GM12878 (cell line): ENCODE data around the gene TM7SF2. TPM values are rescaled to one million over a fixed set of nuclear protein-coding genes. Genes with fewer than 3 reads are reported as not detected.
A peak's percentile ranks its signal among the peaks of the same experiment; 100 is the strongest.

Experiments used
- ATAC-seq: fragments of 200-7000 bp; cut with Tn5 transposase; 3 replicates; pipeline ENCODE4 v1.9.1; 2020; ENCODE audit warnings: mild to moderate bottlenecking, moderate library complexity
- BruUV-seq: library from RNA; stranded (reverse); fragments of 400-500 nt; replicated peaks from 2 replicates; lab custom pipeline; 2021; lab: Mats Ljungman, UMichigan
- CTCF ChIA-PET: fragments of 300-600 bp; sonication (Branson Sonifier 250); formaldehyde crosslinking; extraction: SDS; loops from one replicate; lab custom pipeline; 2021; ENCODE audit warnings: inconsistent platforms; lab: Yijun Ruan, JAX
- POLR2A ChIA-PET: fragments of 350-600 bp; formaldehyde crosslinking; extraction: SDS; loops from one replicate; lab custom pipeline; 2021; ENCODE audit warnings: inconsistent platforms; lab: Charles Lee
- RAD21 ChIA-PET: fragments of 300-600 bp; sonication (Branson Sonifier 250); formaldehyde crosslinking; loops from one replicate; lab custom pipeline; 2023; ENCODE audit warnings: antibody characterized with exemption; ENCODE audit not compliant: unreplicated experiment; lab: Charles Lee
- SMC1A ChIA-PET: fragments of 300-600 bp; sonication (Branson Sonifier 250); formaldehyde crosslinking; loops from one replicate; lab custom pipeline; 2023; ENCODE audit not compliant: unreplicated experiment, uncharacterized antibody; lab: Charles Lee
- DNase-seq: peaks from one replicate; pipeline ENCODE4 v3.0.0-alpha.2; 2011; ENCODE audit warnings: low read depth, low spot score
- FAIRE-seq: peaks from 3 replicates; lab custom pipeline; 2011; peaks lifted over from hg19 to GRCh38; lab: Jason Lieb, UNC
- H2AFZ ChIP-seq: 2 replicates; pipeline ENCODE4 v1.6.0; 2011; ENCODE audit warnings: low read depth, low read length, control low read depth; ENCODE audit not compliant: control insufficient read depth
- H3K27ac ChIP-seq: 2 replicates; pipeline ENCODE4 v1.5.1; 2011; ENCODE audit warnings: control low read depth; ENCODE audit not compliant: control insufficient read depth, insufficient read depth
- H3K27me3 ChIP-seq, 2 experiments: replicated peaks in 1 of 2; 2 replicates each; pipeline versions ENCODE4 v1.6.0 to v1.6.1; 2011; ENCODE audit warnings: low read length in 1 of 2; ENCODE audit not compliant: control insufficient read depth in 2 of 2, insufficient read depth in 2 of 2
- H3K36me3 ChIP-seq, 2 experiments: 2 replicates each; pipeline ENCODE4 v1.5.1; 2011; ENCODE audit warnings: low read length in 1 of 2; ENCODE audit not compliant: control insufficient read depth in 2 of 2, insufficient read depth in 2 of 2
- H3K4me1 ChIP-seq: 2 replicates; pipeline ENCODE4 v1.6.1; 2011; ENCODE audit warnings: mild to moderate bottlenecking, low read length, moderate library complexity, mixed read lengths; ENCODE audit not compliant: control insufficient read depth, insufficient read depth
- H3K4me2 ChIP-seq: 2 replicates; pipeline ENCODE4 v1.6.0; 2011; ENCODE audit warnings: control low read depth; ENCODE audit not compliant: control insufficient read depth, insufficient read depth
- H3K4me3 ChIP-seq: fragments of 200-600 bp; sonication (generic); 2 replicates; pipeline ENCODE4 v1.5.1; 2016
- H3K79me2 ChIP-seq: 2 replicates; pipeline ENCODE4 v1.6.0; 2011; ENCODE audit warnings: low read length; ENCODE audit not compliant: control insufficient read depth, insufficient read depth
- H3K9ac ChIP-seq: 2 replicates; pipeline ENCODE4 v1.8.0; 2011; ENCODE audit warnings: low read length, control low read depth, mixed read lengths; ENCODE audit not compliant: control insufficient read depth, insufficient read depth
- H3K9me3 ChIP-seq: replicated peaks from 3 replicates; pipeline ENCODE4 v1.5.1; 2011; ENCODE audit warnings: mild to moderate bottlenecking, low read length; ENCODE audit not compliant: control insufficient read depth, insufficient read depth
- H4K20me1 ChIP-seq: 2 replicates; pipeline ENCODE4 v1.6.0; 2011; ENCODE audit not compliant: control insufficient read depth, insufficient read depth
- BACH1 ChIP-seq: fragments of 450-650 bp; IDR thresholded peaks from 2 replicates; pipeline ENCODE4 v1.6.1; 2017; ENCODE audit warnings: mild to moderate bottlenecking, borderline replicate concordance
- BCL11A ChIP-seq: IDR thresholded peaks from 2 replicates; pipeline ENCODE4 v1.6.1; 2011; ENCODE audit warnings: low read depth, low read length
- HCFC1 ChIP-seq: fragments of 150-350 bp; IDR thresholded peaks from 2 replicates; pipeline ENCODE4 v1.6.1; 2014; ENCODE audit warnings: low read length
- MTA2 ChIP-seq: fragments of 450-650 bp; IDR thresholded peaks from 2 replicates; pipeline ENCODE4 v1.6.1; 2016; ENCODE audit warnings: low read depth, mild to moderate bottlenecking, moderate library complexity
- NR2F1 ChIP-seq: fragments of 450-650 bp; conservative IDR thresholded peaks from 2 replicates; pipeline ENCODE4 v1.6.1; 2017; ENCODE audit warnings: mild to moderate bottlenecking
- NRF1 ChIP-seq: conservative IDR thresholded peaks from 2 replicates; pipeline ENCODE4 v1.6.1; 2011; ENCODE audit warnings: mild to moderate bottlenecking, low read depth, low read length, improper control_type of control experiment
- SUZ12 ChIP-seq: fragments of 200-600 bp; sonication (generic); IDR thresholded peaks from one replicate; pipeline ENCODE4 v1.6.1; 2018; ENCODE audit warnings: antibody characterized with exemption, mild to moderate bottlenecking; ENCODE audit not compliant: unreplicated experiment
- ZBED1 ChIP-seq: IDR thresholded peaks from 2 replicates; pipeline ENCODE4 v1.6.1; 2016; ENCODE audit warnings: borderline replicate concordance
- WGBS: methylation state at CpG from one replicate; pipeline ENCODE4 v1.1.6; 2016; ENCODE audit warnings: low lambda C conversion rate; ENCODE audit not compliant: insufficient replicate concordance, insufficient coverage; ENCODE audit errors: missing lambda C conversion rate; 5-methylcytosine and 5-hydroxymethylcytosine counted together
- in situ Hi-C: fragments of 300-500 bp; cut with MboI; formaldehyde crosslinking; loops from 9 replicates; pipeline ENCODE4 v1.14.3; 2018; ENCODE audit warnings: mixed read lengths
- intact Hi-C: fragments of 100-400 bp; cut with micrococcal nuclease; formaldehyde crosslinking; loops from one replicate; pipeline ENCODE4 v1.14.2; 2022; ENCODE audit not compliant: unreplicated experiment
- polyA plus RNA-seq, 11 experiments: library from polyadenylated mRNA; depleted of rRNA in 4 of 11; unstranded in 6 of 11; stranded (reverse) in 5 of 11; fragments of >200 nt; fragmentation: Nextera tagmentation in 4 of 11; fragmentation: Illumina TruSeq in 1 of 11; extraction: Ambion mirVana in 4 of 11; extraction: Trizol in 1 of 11; gene quantifications; 1 replicate in 1 of 11; 2 replicates in 10 of 11; pipeline versions ENCODE4 v1.2.1 to v1.2.3, GENCODE V29; 2011 to 2016; ENCODE audit warnings: inconsistent platforms in 2 of 11, missing spikeins in 2 of 11, low read depth in 1 of 11
- total RNA-seq, 4 experiments: library from RNA; depleted of rRNA in 3 of 4; stranded (reverse); fragments of >200 nt in 3 of 4; fragmentation: Illumina TruSeq in 1 of 4; extraction: Trizol in 1 of 4; gene quantifications; 2 replicates each; pipeline versions ENCODE4 v1.2.1 to v1.2.3, GENCODE V29; 2013 to 2021
- TF ChIP-seq, protein P1 (sequence below): fragments of 450-650 bp; IDR thresholded peaks from 2 replicates; pipeline ENCODE4 v1.6.1; 2017; ENCODE audit warnings: mild to moderate bottlenecking, low read depth, inconsistent platforms; ENCODE audit not compliant: poor library complexity, severe bottlenecking
- TF ChIP-seq, protein P2 (sequence below): IDR thresholded peaks from 2 replicates; pipeline ENCODE4 v1.6.1; 2011; ENCODE audit warnings: low read depth, low read length, improper control_type of control experiment, borderline replicate concordance

TM7SF2 gene
- total and polyA plus RNA-seq, 10 of the 15 experiments (the other 5 are each of a cell fraction or from before 2014, with no cell fraction given) = 0.52 to 57.7 (median 20.7) TPM

GRCh38 chr11:65096926-65097325, 14.7 kb upstream of the TM7SF2 start:
- no peak for ATAC-seq

More at GRCh38 chr11:65096926-65097325, 14.7 kb upstream of the TM7SF2 start:
- CTCF ChIA-PET = interaction anchor here (0.9 to 7.0 kb wide), 6 partner anchors 15 to 85 kb away, joined by 3 to 76 read pairs (median 10); partner anchors contain the start of genes ARL2, CAPN1, FAU and TM7SF2
- RAD21 ChIA-PET = interaction anchor here (1.3 to 1.8 kb wide), 3 partner anchors 56 to 249 kb away, joined by 4 to 6 read pairs (median 5); partner anchors contain the start of gene SAC3D1
- no peak for DNase-seq
- Histone ChIP-seq H3K27me3 (no peaks in the 10 kb centered on the region), H2AFZ (no peak overlapping the region), H3K4me2 (peak overlapping the region; percentile 96), H3K9ac (peak overlapping the region; percentile 69; the same call in 1 of the 2 replicates), H3K9me3 (no peaks in the 10 kb centered on the region), H3K79me2 (peaks cover 9% of the 10 kb centered on the region), H3K4me1 (peaks cover 4% of the 10 kb centered on the region), H3K4me3 (peak overlapping the region; percentile 96), H3K27ac (no peak overlapping the region), H4K20me1 (no peaks in the 10 kb centered on the region), H3K36me3 (0 out of 4 replicates have a peak, but pooled peaks cover 0 to 3% of the 10 kb centered on the region in 2 experiments)
- FAIRE-seq = no peak
- intact Hi-C loops = loop anchor here (5.0 kb wide), 1 partner anchor 85 kb away; the partner anchor contains the start of gene ARL2
- WGBS = 33% methylated on average over 8 of the region's 8 CpGs
- TSS peak; percentile 57 for BruUV-seq
- in situ Hi-C loops = no loop called here
- TF ChIP-seq, protein P1, sequence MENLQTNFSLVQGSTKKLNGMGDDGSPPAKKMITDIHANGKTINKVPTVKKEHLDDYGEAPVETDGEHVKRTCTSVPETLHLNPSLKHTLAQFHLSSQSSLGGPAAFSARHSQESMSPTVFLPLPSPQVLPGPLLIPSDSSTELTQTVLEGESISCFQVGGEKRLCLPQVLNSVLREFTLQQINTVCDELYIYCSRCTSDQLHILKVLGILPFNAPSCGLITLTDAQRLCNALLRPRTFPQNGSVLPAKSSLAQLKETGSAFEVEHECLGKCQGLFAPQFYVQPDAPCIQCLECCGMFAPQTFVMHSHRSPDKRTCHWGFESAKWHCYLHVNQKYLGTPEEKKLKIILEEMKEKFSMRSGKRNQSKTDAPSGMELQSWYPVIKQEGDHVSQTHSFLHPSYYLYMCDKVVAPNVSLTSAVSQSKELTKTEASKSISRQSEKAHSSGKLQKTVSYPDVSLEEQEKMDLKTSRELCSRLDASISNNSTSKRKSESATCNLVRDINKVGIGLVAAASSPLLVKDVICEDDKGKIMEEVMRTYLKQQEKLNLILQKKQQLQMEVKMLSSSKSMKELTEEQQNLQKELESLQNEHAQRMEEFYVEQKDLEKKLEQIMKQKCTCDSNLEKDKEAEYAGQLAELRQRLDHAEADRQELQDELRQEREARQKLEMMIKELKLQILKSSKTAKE = no peak
- no peak for TF ChIP-seq NRF1
- no peak for TF ChIP-seq MTA2
- no peak for TF ChIP-seq SUZ12
- no peak for TF ChIP-seq HCFC1
- TF ChIP-seq ZBED1 = no peak
- no peak for TF ChIP-seq NR2F1
- no peak for TF ChIP-seq BCL11A
- TF ChIP-seq, protein P2, sequence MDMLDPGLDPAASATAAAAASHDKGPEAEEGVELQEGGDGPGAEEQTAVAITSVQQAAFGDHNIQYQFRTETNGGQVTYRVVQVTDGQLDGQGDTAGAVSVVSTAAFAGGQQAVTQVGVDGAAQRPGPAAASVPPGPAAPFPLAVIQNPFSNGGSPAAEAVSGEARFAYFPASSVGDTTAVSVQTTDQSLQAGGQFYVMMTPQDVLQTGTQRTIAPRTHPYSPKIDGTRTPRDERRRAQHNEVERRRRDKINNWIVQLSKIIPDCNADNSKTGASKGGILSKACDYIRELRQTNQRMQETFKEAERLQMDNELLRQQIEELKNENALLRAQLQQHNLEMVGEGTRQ = no peak
- TF ChIP-seq BACH1 = no peak
- POLR2A ChIA-PET = interaction anchor here (1.3 to 2.2 kb wide), 3 partner anchors 13 to 82 kb away, joined by 4 to 11 read pairs (median 5); partner anchors contain the start of genes ARL2, CDCA5, TM7SF2 and ZFPL1
- SMC1A ChIA-PET = interaction anchor here (2.0 to 3.7 kb wide), 2 partner anchors 14 to 249 kb away, joined by 6 to 18 read pairs; partner anchors contain the start of gene TM7SF2
